H7 (cell line): ENCODE data around the gene RUNX2. TPM values are rescaled to one million over a fixed set of nuclear protein-coding genes. Genes with fewer than 3 reads are reported as not detected.
A peak's percentile ranks its signal among the peaks of the same experiment; 100 is the strongest.

ENCODE experiments used
- DNase-seq: peaks from one replicate; pipeline ENCODE4 v3.0.0; 2012
- H3K27me3 ChIP-seq: 2 replicates; pipeline ENCODE4 v1.6.0; 2011; ENCODE audit warnings: mild to moderate bottlenecking, low read length; ENCODE audit not compliant: control insufficient read depth, insufficient read depth
- H3K36me3 ChIP-seq: replicated peaks from 2 replicates; pipeline ENCODE4 v1.5.1; 2011; ENCODE audit warnings: low read length; ENCODE audit not compliant: control insufficient read depth, insufficient read depth
- H3K4me3 ChIP-seq: 2 replicates; pipeline ENCODE4 v1.5.1; 2011; ENCODE audit warnings: low read depth, mild to moderate bottlenecking, control low read depth, low read length, moderate library complexity; ENCODE audit not compliant: insufficient read depth
- total RNA-seq: library from RNA; depleted of rRNA; stranded (reverse); fragments of >200 nt; shearing (Covaris generic); gene quantifications from 2 replicates; pipeline ENCODE4 v1.2.3, GENCODE V29; 2014

Gene RUNX2
- total RNA-seq, 1 experiment from 2014 or later = 0.14 TPM

- Histone ChIP-seq H3K36me3 (no peaks in the 10 kb centered on the region), H3K27me3 (no peaks in the 10 kb centered on the region), H3K4me3 (no peak overlapping the region)
- no peak for DNase-seq
Measured at GRCh38 chr6:45498591-45498990, 170.5 kb downstream of the RUNX2 start.

GRCh38 chr6:45500924-45501816 lies 173.0 kb downstream of the RUNX2 start:
- no peaks in the 10 kb centered on the region for H3K36me3 ChIP-seq
- peak; percentile 38 for DNase-seq
- H3K4me3 ChIP-seq = no peak overlapping the region
- no peaks in the 10 kb centered on the region for H3K27me3 ChIP-seq

GRCh38 chr6:45502456-45502855 lies 174.3 kb downstream of the RUNX2 start:
- Histone ChIP-seq H3K36me3 (no peaks in the 10 kb centered on the region), H3K4me3 (no peak overlapping the region), H3K27me3 (no peaks in the 10 kb centered on the region)
- DNase-seq = no peak

DNA sequence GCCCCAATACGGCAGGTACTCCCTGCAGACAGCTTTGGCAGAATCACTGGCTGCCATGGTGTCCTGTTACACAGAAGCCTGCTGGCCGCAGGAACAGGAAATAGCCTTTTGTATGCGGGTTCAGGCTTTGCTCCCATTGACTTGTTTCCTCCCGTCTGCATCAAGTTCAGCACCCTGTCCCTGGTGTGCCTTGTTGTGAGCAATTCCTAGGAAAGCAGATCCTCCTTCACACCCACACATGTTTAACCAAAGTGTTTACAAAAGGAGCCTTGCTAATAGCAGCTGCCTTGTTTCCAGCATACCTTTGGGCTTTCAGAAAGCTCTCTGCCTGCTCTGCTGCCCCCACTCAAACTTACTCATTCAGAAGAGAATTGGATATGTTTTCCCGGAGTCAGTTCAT lies 176.8 kb downstream of the RUNX2 start:
- no peak overlapping the region for H3K4me3 ChIP-seq
- DNase-seq = peak; percentile 13
- H3K27me3 ChIP-seq = no peaks in the 10 kb centered on the region
- H3K36me3 ChIP-seq = no peaks in the 10 kb centered on the region

DNA sequence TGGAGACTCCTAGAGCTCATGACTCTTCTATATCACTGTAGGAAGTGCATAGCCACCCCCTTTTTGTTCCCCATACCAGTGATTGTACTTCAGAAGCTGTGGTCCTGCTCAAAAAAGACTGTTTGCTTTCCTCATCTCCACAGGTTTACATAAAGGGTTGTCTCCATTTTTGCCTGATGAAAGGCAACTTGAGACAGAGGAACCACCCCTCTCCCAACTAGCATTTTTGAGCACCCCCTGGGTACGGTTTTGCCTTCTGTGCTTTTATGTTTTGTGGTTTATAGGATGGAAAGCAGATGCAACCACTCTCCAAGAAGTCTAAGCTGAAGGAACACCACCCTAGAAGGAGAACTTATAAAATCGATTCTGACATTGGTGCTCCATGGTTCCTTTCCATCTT lies 177.3 kb downstream of the RUNX2 start:
- Histone ChIP-seq H3K27me3 (no peaks in the 10 kb centered on the region), H3K36me3 (no peaks in the 10 kb centered on the region), H3K4me3 (no peak overlapping the region)
- no peak for DNase-seq

DNA sequence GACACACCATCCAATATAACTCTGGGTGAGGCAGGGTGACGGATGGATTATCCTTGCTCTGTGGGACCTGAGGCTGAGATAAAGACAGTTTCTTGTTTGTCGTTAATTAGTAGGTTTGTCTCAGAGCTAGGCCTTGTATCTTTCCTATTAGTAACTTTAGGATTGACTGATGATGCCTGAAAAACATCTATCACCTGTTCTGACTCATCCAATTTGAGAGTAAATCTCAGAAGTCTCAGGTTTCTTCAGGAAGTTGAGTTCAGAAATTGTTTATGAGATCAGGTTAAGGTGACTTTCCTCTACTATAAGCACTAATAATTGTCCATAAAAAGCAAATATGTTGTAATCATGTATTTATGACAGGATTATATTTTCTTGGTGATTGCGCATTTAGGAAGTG lies 179.1 kb downstream of the RUNX2 start:
- no peak overlapping the region for H3K4me3 ChIP-seq
- no peaks in the 10 kb centered on the region for H3K27me3 ChIP-seq
- DNase-seq = no peak
- H3K36me3 ChIP-seq = no peaks in the 10 kb centered on the region

- H3K4me3 ChIP-seq = no peak overlapping the region
Measured at GRCh38 chr6:45509426-45509825, 181.3 kb downstream of the RUNX2 start.

GRCh38 chr6:45512717-45513116 lies 184.6 kb downstream of the RUNX2 start:
- no peak for DNase-seq
- H3K27me3 ChIP-seq = no peaks in the 10 kb centered on the region
- no peaks in the 10 kb centered on the region for H3K36me3 ChIP-seq
- no peak overlapping the region for H3K4me3 ChIP-seq

More at GRCh38 chr6:45509426-45509825, 181.3 kb downstream of the RUNX2 start:
- Histone ChIP-seq H3K27me3 (no peaks in the 10 kb centered on the region), H3K36me3 (no peaks in the 10 kb centered on the region)
- DNase-seq = no peak

GRCh38 chr6:45513213-45513618 lies 185.1 kb downstream of the RUNX2 start:
- H3K4me3 ChIP-seq = no peak overlapping the region
- no peaks in the 10 kb centered on the region for H3K36me3 ChIP-seq
- no peaks in the 10 kb centered on the region for H3K27me3 ChIP-seq
- peak; percentile 8 for DNase-seq

DNA sequence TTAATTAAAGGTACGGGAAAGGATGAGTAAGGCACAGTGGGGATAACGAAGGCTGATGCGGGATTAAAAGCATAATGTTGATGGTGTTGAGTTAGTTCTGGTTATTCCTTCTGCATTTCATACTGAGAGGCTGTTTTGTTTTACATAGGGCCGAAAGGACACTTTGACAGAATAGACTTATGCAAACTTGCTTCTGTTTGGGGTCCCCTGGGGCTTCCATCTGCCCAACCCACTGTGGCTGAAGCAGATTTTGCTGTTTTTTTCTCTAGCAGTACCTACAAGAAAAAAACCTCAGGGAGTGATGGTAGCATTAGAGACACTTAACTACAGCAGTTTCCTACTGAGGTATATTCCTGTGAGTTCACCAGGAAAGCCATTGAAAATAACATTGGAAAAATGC lies 185.7 kb downstream of the RUNX2 start:
- no peak for DNase-seq
- H3K4me3 ChIP-seq = no peak overlapping the region
- H3K36me3 ChIP-seq = no peaks in the 10 kb centered on the region
- H3K27me3 ChIP-seq = no peaks in the 10 kb centered on the region

DNA sequence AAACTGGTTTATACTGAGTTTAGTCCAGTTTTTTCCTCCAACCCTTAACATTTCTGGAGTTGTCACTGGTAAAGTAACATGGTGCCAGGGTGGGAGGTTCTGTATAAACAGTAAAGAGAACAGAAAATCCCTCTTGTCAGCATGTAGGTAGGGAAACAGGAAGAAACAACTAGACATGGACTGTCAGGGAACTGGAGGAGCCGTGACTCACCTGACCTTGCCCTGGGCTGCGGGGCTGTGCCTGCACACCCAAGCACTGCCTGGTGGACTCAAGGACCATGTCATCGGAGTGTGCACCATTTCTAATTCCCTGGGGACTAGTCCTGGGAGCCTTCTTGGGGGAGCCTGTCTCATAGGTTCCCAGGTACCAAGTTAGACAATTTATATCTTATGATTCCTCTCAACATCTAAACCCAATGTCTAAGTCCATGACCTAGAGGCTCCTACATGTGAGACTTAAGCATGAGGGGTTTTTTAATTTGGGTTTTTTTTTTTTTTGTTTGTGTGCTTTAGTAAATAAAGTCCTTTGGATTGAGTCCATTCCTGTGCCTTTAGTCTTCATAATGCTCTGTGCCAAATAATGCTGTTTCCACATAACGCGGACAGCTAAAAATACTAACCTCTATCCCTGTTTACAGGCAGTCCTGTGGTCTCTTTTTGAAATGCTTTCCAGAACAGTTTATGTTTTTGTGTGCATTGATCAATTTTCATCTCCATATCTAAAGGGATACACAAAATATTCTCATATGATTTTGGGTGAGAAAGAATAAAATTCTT lies 186.5 kb downstream of the RUNX2 start:
- Histone ChIP-seq H3K27me3 (no peaks in the 10 kb centered on the region), H3K4me3 (no peak overlapping the region), H3K36me3 (no peaks in the 10 kb centered on the region)
- DNase-seq = no peak

GRCh38 chr6:45518013-45518720 lies 190.0 kb downstream of the RUNX2 start:
- no peak for DNase-seq
- no peak overlapping the region for H3K4me3 ChIP-seq
- no peaks in the 10 kb centered on the region for H3K36me3 ChIP-seq
- no peaks in the 10 kb centered on the region for H3K27me3 ChIP-seq

DNA sequence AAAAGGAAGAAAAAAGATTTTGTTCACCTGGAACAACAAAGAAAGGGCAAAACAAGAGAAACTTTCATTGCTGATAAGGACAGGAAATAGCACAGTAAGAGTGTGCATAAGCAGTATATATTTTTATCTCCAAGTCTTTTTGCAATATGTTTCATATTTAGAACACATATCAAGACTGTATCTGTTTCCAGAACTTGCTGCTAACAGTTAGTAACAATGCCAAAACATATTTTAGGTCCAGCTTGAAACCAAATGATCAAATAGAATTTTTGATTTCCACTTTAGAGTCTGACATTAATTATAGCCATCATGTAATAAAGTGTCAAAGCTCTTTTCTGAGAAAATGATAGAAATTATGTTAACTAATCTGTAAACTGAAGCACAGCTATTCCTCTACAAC lies 193.1 kb downstream of the RUNX2 start:
- Histone ChIP-seq H3K27me3 (no peaks in the 10 kb centered on the region), H3K36me3 (no peaks in the 10 kb centered on the region), H3K4me3 (no peak overlapping the region)
- no peak for DNase-seq

GRCh38 chr6:45522486-45522885 lies 194.4 kb downstream of the RUNX2 start:
- Histone ChIP-seq H3K36me3 (no peaks in the 10 kb centered on the region), H3K4me3 (no peak overlapping the region), H3K27me3 (no peaks in the 10 kb centered on the region)
- DNase-seq = peak; percentile 17
